Astrocyte (in vitro differentiated cells and primary cell): ENCODE results near the gene CAMK2G. TPM values are rescaled to one million over a fixed set of nuclear protein-coding genes. Genes with fewer than 3 reads are reported as not detected.

ENCODE experiments used
- DNase-seq: peaks from one replicate; pipeline ENCODE4 v3.0.0-alpha.2; 2010; ENCODE audit warnings: low read depth
- FAIRE-seq: peaks from 2 replicates; lab custom pipeline; 2011; peaks lifted over from hg19 to GRCh38; lab: Jason Lieb, UNC
- H2AFZ ChIP-seq: 2 replicates; pipeline ENCODE4 v1.6.0; 2012; ENCODE audit warnings: low read depth, low read length, inconsistent platforms
- H3K27ac ChIP-seq: 2 replicates; pipeline ENCODE4 v1.5.1; 2011; ENCODE audit warnings: low read depth, low read length, inconsistent platforms
- H3K27me3 ChIP-seq: 2 replicates; pipeline ENCODE4 v1.6.0; 2011; ENCODE audit warnings: low read length, inconsistent platforms; ENCODE audit not compliant: insufficient read depth
- H3K36me3 ChIP-seq: 2 replicates; pipeline ENCODE4 v1.5.1; 2011; ENCODE audit warnings: low read length, inconsistent platforms; ENCODE audit not compliant: insufficient read depth
- H3K4me1 ChIP-seq: 2 replicates; pipeline ENCODE4 v1.5.1; 2011; ENCODE audit warnings: low read length, inconsistent platforms; ENCODE audit not compliant: insufficient read depth
- H3K4me2 ChIP-seq: 2 replicates; pipeline ENCODE4 v1.6.0; 2012; ENCODE audit warnings: low read length, inconsistent platforms
- H3K4me3 ChIP-seq: 2 replicates; pipeline ENCODE4 v1.5.1; 2011; ENCODE audit warnings: low read depth, mild to moderate bottlenecking, low read length, inconsistent platforms; ENCODE audit not compliant: insufficient read depth
- H3K79me2 ChIP-seq: 2 replicates; pipeline ENCODE4 v1.6.0; 2012; ENCODE audit warnings: mild to moderate bottlenecking, low read length, inconsistent platforms; ENCODE audit not compliant: insufficient read depth
- H3K9ac ChIP-seq: 2 replicates; pipeline ENCODE4 v1.6.0; 2012; ENCODE audit warnings: mild to moderate bottlenecking, low read length, inconsistent platforms
- H3K9me3 ChIP-seq: 2 replicates; pipeline ENCODE4 v1.5.1; 2012; ENCODE audit warnings: low read depth, mild to moderate bottlenecking, low read length, inconsistent platforms; ENCODE audit not compliant: insufficient read depth
- H4K20me1 ChIP-seq: 2 replicates; pipeline ENCODE4 v1.6.0; 2012; ENCODE audit warnings: low read length, inconsistent platforms; ENCODE audit not compliant: insufficient read depth
- H3K27ac Mint-ChIP-seq: one replicate; pipeline ENCODE4 v1.8.0; 2021; ENCODE audit warnings: mild to moderate bottlenecking, mixed read lengths; ENCODE audit not compliant: unreplicated experiment
- H3K27me3 Mint-ChIP-seq: one replicate; pipeline ENCODE4 v1.8.0; 2021; ENCODE audit warnings: low read depth, mixed read lengths; ENCODE audit not compliant: unreplicated experiment
- H3K36me3 Mint-ChIP-seq: one replicate; pipeline ENCODE4 v1.8.0; 2021; ENCODE audit warnings: low read depth, mixed read lengths; ENCODE audit not compliant: unreplicated experiment
- H3K4me1 Mint-ChIP-seq: one replicate; pipeline ENCODE4 v1.8.0; 2021; ENCODE audit warnings: low read depth, mixed read lengths; ENCODE audit not compliant: unreplicated experiment
- H3K4me3 Mint-ChIP-seq: one replicate; pipeline ENCODE4 v1.8.0; 2021; ENCODE audit warnings: mild to moderate bottlenecking, moderate library complexity, mixed read lengths; ENCODE audit not compliant: unreplicated experiment
- H3K9me3 Mint-ChIP-seq: one replicate; pipeline ENCODE4 v1.8.0; 2021; ENCODE audit warnings: mild to moderate bottlenecking, mixed read lengths; ENCODE audit not compliant: unreplicated experiment
- CTCF ChIP-seq: IDR thresholded peaks from 2 replicates; pipeline ENCODE4 v1.5.1; 2011; ENCODE audit warnings: low read depth, mild to moderate bottlenecking, inconsistent platforms, low read length, moderate library complexity; ENCODE audit not compliant: insufficient read depth
- EZH2 ChIP-seq: IDR thresholded peaks from 2 replicates; pipeline ENCODE4 v1.6.1; 2012; ENCODE audit warnings: mild to moderate bottlenecking, low read length, inconsistent platforms; ENCODE audit not compliant: insufficient read depth
- total RNA-seq: library from RNA; stranded (reverse); gene quantifications from 2 replicates; pipeline ENCODE4 v1.2.1, GENCODE V29; 2021

Gene CAMK2G
- total RNA-seq, 1 donor from 2014 or later, result 19.8 TPM

GRCh38 chr10:73828161-73828560, 46.2 kb downstream of the CAMK2G start:
- H4K20me1 ChIP-seq, result no peaks in the 10 kb centered on the region
- Mint-ChIP-seq H3K9me3 (no peaks in the 10 kb centered on the region), H3K4me3 (no peak overlapping the region), H3K27ac (no peak overlapping the region), H3K4me1 (peaks cover 6% of the 10 kb centered on the region), H3K36me3 (peaks cover 14% of the 10 kb centered on the region), H3K27me3 (no peaks in the 10 kb centered on the region)
- DNase-seq (no peak), FAIRE-seq (no peak)
- no peak overlapping the region for H3K9ac ChIP-seq
- TF ChIP-seq CTCF, result no peak
- TF ChIP-seq EZH2, result no peak
- no peaks in the 10 kb centered on the region for H3K79me2 ChIP-seq
- H3K4me3 ChIP-seq, result no peak overlapping the region
- H2AFZ ChIP-seq, result no peak overlapping the region
- H3K27ac ChIP-seq, result no peak overlapping the region
- no peak overlapping the region for H3K4me2 ChIP-seq
- no peaks in the 10 kb centered on the region for H3K4me1 ChIP-seq
- no peaks in the 10 kb centered on the region for H3K27me3 ChIP-seq
- H3K36me3 ChIP-seq, result peaks cover 4% of the 10 kb centered on the region
- H3K9me3 ChIP-seq, result no peaks in the 10 kb centered on the region

GRCh38 chr10:73827346-73828089, 46.8 kb downstream of the CAMK2G start:
- FAIRE-seq (no peak), DNase-seq (no peak)
- Mint-ChIP-seq H3K9me3 (no peaks in the 10 kb centered on the region), H3K27me3 (no peaks in the 10 kb centered on the region), H3K4me3 (no peak overlapping the region), H3K27ac (no peak overlapping the region), H3K4me1 (peaks cover 6% of the 10 kb centered on the region), H3K36me3 (peaks cover 17% of the 10 kb centered on the region)
- Histone ChIP-seq H3K4me2 (no peak overlapping the region), H3K9ac (no peak overlapping the region), H4K20me1 (no peaks in the 10 kb centered on the region), H3K27ac (no peak overlapping the region), H3K9me3 (no peaks in the 10 kb centered on the region), H3K36me3 (peaks cover 4% of the 10 kb centered on the region), H3K27me3 (no peaks in the 10 kb centered on the region), H2AFZ (no peak overlapping the region), H3K79me2 (no peaks in the 10 kb centered on the region), H3K4me1 (no peaks in the 10 kb centered on the region), H3K4me3 (no peak overlapping the region)
- TF ChIP-seq CTCF, result no peak
- TF ChIP-seq EZH2, result no peak

- TF ChIP-seq CTCF (no peak), EZH2 (no peak)
Observed at GRCh38 chr10:73824146-73824725, 50.1 kb downstream of the CAMK2G start.

More at GRCh38 chr10:73824146-73824725, 50.1 kb downstream of the CAMK2G start:
- FAIRE-seq (no peak), DNase-seq (no peak)
- Histone ChIP-seq H3K9ac (no peak overlapping the region), H3K79me2 (no peaks in the 10 kb centered on the region), H3K4me1 (peaks cover 8% of the 10 kb centered on the region), H3K36me3 (peaks cover 4% of the 10 kb centered on the region), H2AFZ (no peak overlapping the region), H3K27me3 (no peaks in the 10 kb centered on the region), H3K27ac (no peak overlapping the region), H3K9me3 (no peaks in the 10 kb centered on the region), H3K4me2 (no peak overlapping the region), H3K4me3 (no peak overlapping the region), H4K20me1 (no peaks in the 10 kb centered on the region)
- H3K9me3 Mint-ChIP-seq, result no peaks in the 10 kb centered on the region
- no peak overlapping the region for H3K27ac Mint-ChIP-seq
- peaks cover 9% of the 10 kb centered on the region for H3K4me1 Mint-ChIP-seq
- H3K4me3 Mint-ChIP-seq, result no peak overlapping the region
- H3K36me3 Mint-ChIP-seq, result peaks cover 19% of the 10 kb centered on the region
- H3K27me3 Mint-ChIP-seq, result no peaks in the 10 kb centered on the region
